ENCODE data around the gene MMP15. TPM values are rescaled to one million over a fixed set of nuclear protein-coding genes. Genes with fewer than 3 reads are reported as not detected.
A peak's percentile ranks its signal among the peaks of the same experiment; 100 is the strongest.

MMP15 gene
- total and polyA plus RNA-seq, 11 donors, result 22.1 to 84.7 (median 60.8) TPM

GRCh38 chr16:58046054-58046881 is 20.7 kb downstream of the MMP15 start:
- Histone ChIP-seq H3K4me3 (no peak overlapping the region), H3K36me3 (peaks cover 0 to 41% (median 38%) of the 10 kb centered on the region in 9 donors), H3K9me3 (no peaks in the 10 kb centered on the region), H3K4me1 (peaks cover 4 to 48% (median 34%) of the 10 kb centered on the region in 12 donors), H3K27me3 (no peaks in the 10 kb centered on the region), H3K27ac (peak overlapping the region in 6 of 12 donors; percentile 66 to 86 (median 70))
- ATAC-seq (no peak), DNase-seq (peak in 1 of 5 donors; percentile 58)
- intact Hi-C loops (cut with DNase I), result loop anchor here in 1 of 10 donors (5.0 kb wide), 1 partner anchor 36 kb away; no protein-coding TSS in a partner anchor
- TF ChIP-seq, protein P1, sequence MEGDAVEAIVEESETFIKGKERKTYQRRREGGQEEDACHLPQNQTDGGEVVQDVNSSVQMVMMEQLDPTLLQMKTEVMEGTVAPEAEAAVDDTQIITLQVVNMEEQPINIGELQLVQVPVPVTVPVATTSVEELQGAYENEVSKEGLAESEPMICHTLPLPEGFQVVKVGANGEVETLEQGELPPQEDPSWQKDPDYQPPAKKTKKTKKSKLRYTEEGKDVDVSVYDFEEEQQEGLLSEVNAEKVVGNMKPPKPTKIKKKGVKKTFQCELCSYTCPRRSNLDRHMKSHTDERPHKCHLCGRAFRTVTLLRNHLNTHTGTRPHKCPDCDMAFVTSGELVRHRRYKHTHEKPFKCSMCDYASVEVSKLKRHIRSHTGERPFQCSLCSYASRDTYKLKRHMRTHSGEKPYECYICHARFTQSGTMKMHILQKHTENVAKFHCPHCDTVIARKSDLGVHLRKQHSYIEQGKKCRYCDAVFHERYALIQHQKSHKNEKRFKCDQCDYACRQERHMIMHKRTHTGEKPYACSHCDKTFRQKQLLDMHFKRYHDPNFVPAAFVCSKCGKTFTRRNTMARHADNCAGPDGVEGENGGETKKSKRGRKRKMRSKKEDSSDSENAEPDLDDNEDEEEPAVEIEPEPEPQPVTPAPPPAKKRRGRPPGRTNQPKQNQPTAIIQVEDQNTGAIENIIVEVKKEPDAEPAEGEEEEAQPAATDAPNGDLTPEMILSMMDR (IDR thresholded peaks at IDR 0.05), result no peak
- TF ChIP-seq POLR2A (IDR thresholded peaks at IDR 0.05), result no peak
- 60 to 76% (median 71%) methylated on average over 11 to 16 of the region's 16 CpGs for WGBS, 4 donors

GRCh38 chr16:58046936-58047335 is 21.4 kb downstream of the MMP15 start:
- WGBS, 4 donors, result 33 to 49% (median 40%) methylated on average over 5 to 6 of the region's 6 CpGs
- no peaks in the 10 kb centered on the region for H3K9me3 ChIP-seq
- no peak for DNase-seq
- TF ChIP-seq, protein P1 (IDR thresholded peaks at IDR 0.05), result no peak
- TF ChIP-seq POLR2A (IDR thresholded peaks at IDR 0.05), result no peak
- H3K27ac ChIP-seq, result peak overlapping the region in 10 of 12 donors; percentile 3 to 86 (median 71)
- intact Hi-C loops (cut with DNase I), result loop anchor here in 1 of 10 donors (5.0 kb wide), 1 partner anchor 35 kb away; no protein-coding TSS in a partner anchor
- H3K4me1 ChIP-seq, result peaks cover 4 to 54% (median 34%) of the 10 kb centered on the region in 12 donors
- H3K27me3 ChIP-seq, result no peaks in the 10 kb centered on the region
- no peak overlapping the region for H3K4me3 ChIP-seq
- ATAC-seq, result peak in 3 of 4 donors; percentile 3 to 21 (median 8)
- peaks cover 0 to 34% (median 31%) of the 10 kb centered on the region in 9 donors for H3K36me3 ChIP-seq

DNA sequence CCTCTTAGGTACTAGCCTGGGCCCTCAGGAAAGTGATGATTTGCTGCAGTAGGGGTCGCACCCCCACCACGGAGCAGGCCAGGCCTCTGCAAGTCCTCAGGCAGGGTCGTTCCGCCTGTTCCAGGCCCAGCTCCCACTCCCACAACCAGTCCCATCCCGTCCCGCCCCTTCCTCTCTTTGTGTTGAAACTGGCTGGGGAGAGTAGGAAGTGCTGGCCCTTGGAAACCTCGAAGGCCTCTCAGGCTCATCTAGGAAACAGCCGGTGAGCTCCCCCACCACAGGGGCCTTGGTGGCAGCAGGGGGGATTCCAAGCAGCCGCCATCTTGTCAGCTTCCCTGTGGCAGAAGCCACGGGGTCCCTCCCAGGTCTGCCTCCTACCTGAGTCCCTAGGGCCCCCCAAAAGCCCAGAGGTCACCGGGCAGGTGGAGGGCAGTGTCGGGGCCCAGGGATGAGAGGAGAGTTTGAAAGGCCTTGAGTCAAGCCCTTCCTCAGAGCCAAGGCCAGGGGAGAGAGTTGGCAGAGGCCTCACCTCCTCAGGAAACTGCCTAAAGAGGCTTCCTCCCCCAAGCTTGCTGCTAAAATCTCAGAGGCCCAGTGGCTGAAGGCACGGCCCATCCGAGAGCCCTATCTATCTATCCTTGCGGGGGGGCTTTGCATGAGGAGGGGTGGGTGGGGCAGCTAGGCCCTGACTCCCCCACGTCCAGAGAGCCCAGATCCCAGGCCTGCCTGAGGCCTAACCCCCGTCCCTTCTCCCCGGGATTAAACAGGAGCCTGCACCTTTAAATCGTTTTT is 22.2 kb downstream of the MMP15 start:
- Histone ChIP-seq H3K27ac (peak overlapping the region; percentile 43 to 86 (median 70)), H3K4me1 (peaks cover 4 to 55% (median 34%) of the 10 kb centered on the region in 12 donors)

More for the DNA sequence above, 22.2 kb downstream of the MMP15 start:
- TF ChIP-seq, protein P1 (IDR thresholded peaks at IDR 0.05), result peak in 3 of 12 donors; percentile 13 to 25 (median 22)
- TF ChIP-seq POLR2A (IDR thresholded peaks at IDR 0.05), result no peak
- no peak overlapping the region for H3K4me3 ChIP-seq
- DNase-seq (peak in 3 of 5 donors; percentile 54 to 63 (median 58)), ATAC-seq (peak; percentile 9 to 71 (median 38))
- WGBS, 4 donors, result 50 to 60% (median 55%) methylated on average over 18 to 19 of the region's 19 CpGs
- intact Hi-C loops (cut with DNase I), result loop anchor here in 1 of 10 donors (5.0 kb wide), 1 partner anchor 35 kb away; no protein-coding TSS in a partner anchor
- H3K36me3 ChIP-seq, result peaks cover 0 to 26% (median 23%) of the 10 kb centered on the region in 9 donors
- H3K27me3 ChIP-seq, result no peaks in the 10 kb centered on the region
- H3K9me3 ChIP-seq, result no peaks in the 10 kb centered on the region

Data from heart left ventricle (tissue), 16 donors.